ENCODE results near the gene ARHGAP12.

ARHGAP12 gene

GRCh38 chr10:31760674-31761081 is 168.0 kb downstream of the ARHGAP12 start (continued):
- TF ChIP-seq HIC1 (tag by site-specific recombination; IDR thresholded peaks at IDR 0.05) (no peak), ZNF529 (tag by site-specific recombination; IDR thresholded peaks at IDR 0.05; ENCODE audit: insufficient replicate concordance) (no peak), ZNF521 (tag by site-specific recombination; IDR thresholded peaks at IDR 0.05) (no peak), SP7 (tag by site-specific recombination; IDR thresholded peaks at IDR 0.05) (no peak), INSM2 (tag by site-specific recombination; IDR thresholded peaks at IDR 0.05) (no peak)

GRCh38 chr10:31759799-31760626 is 168.6 kb downstream of the ARHGAP12 start:
- no peaks in the 10 kb centered on the region for H3K9me3 ChIP-seq (ENCODE audit: control insufficient read depth, insufficient read depth, low read depth, low read length)
- 0 out of 2 replicates have a peak, but pooled peaks cover 4% of the 10 kb centered on the region for H3K4me1 ChIP-seq (ENCODE audit: control insufficient read depth, insufficient read depth, low read length)
- CTCF ChIA-PET = interaction anchor here (2.4 kb wide), 1 partner anchor 10 kb away, joined by 12 read pairs; no protein-coding TSS in a partner anchor
- no peaks in the 10 kb centered on the region for H3K36me3 ChIP-seq (ENCODE audit: control insufficient read depth in 2 of 2, insufficient read depth in 1 of 2, low read length in 2 of 2)
- H3K4me3 ChIP-seq (ENCODE audit: low read depth, low read length) = peak overlapping the region; percentile 53
- H3K27ac ChIP-seq (ENCODE audit: extremely low read depth, low read depth, low read length) = peak overlapping the region; percentile 78
- POLR2A ChIA-PET = interaction anchor here (0.7 to 1.0 kb wide), 3 partner anchors 133 to 728 kb away, joined by 3 to 4 read pairs (median 4); partner anchors contain the start of gene ZNF438
- TF ChIP-seq WT1 (tag by site-specific recombination; IDR thresholded peaks at IDR 0.05) = peak; percentile 21; the same call in 1 of the 2 replicates
- peak; percentile 35; the same call in 1 of the 2 replicates for TF ChIP-seq KLF1 (tag by site-specific recombination; IDR thresholded peaks at IDR 0.05)
- TF ChIP-seq ZNF76 (tag by site-specific recombination; IDR thresholded peaks at IDR 0.05; ENCODE audit: borderline replicate concordance, low read depth) = no peak
- TF ChIP-seq PRDM1 (tag by site-specific recombination; IDR thresholded peaks at IDR 0.05) = no peak
- no peak for TF ChIP-seq CTCF (tag by site-specific recombination; IDR thresholded peaks at IDR 0.05)
- TF ChIP-seq ZNF112 (tag by site-specific recombination; IDR thresholded peaks at IDR 0.05) = no peak
- no peak for TF ChIP-seq ZSCAN18 (tag by site-specific recombination; IDR thresholded peaks at IDR 0.05)
- no peak for TF ChIP-seq ZNF830 (tag by site-specific recombination; IDR thresholded peaks at IDR 0.05; ENCODE audit: low read depth)
- no peak for TF ChIP-seq YY2 (tag by site-specific recombination; IDR thresholded peaks at IDR 0.05)
- TF ChIP-seq ZSCAN30 (tag by site-specific recombination; IDR thresholded peaks at IDR 0.05) = peak; percentile 85
- TF ChIP-seq SP7 (tag by site-specific recombination; IDR thresholded peaks at IDR 0.05) = no peak
- TF ChIP-seq ZNF16 (tag by site-specific recombination; IDR thresholded peaks at IDR 0.05; ENCODE audit: low read depth) = no peak
- no peak for TF ChIP-seq ZNF184 (tag by site-specific recombination; IDR thresholded peaks at IDR 0.05)
- TF ChIP-seq ZNF629 (tag by site-specific recombination; IDR thresholded peaks at IDR 0.05) = no peak
- no peak for TF ChIP-seq ZNF530 (tag by site-specific recombination; IDR thresholded peaks at IDR 0.05; ENCODE audit: low read depth)
- TF ChIP-seq ZNF664 (tag by site-specific recombination; IDR thresholded peaks at IDR 0.05) = peak; percentile 69
- TF ChIP-seq ZNF623 (tag by site-specific recombination; IDR thresholded peaks at IDR 0.05) = no peak
- TF ChIP-seq ZNF37A (tag by site-specific recombination; IDR thresholded peaks at IDR 0.05) = no peak
- no peak for TF ChIP-seq ZNF768 (tag by site-specific recombination; IDR thresholded peaks at IDR 0.05)
- TF ChIP-seq ZBTB44 (tag by site-specific recombination; IDR thresholded peaks at IDR 0.05) = no peak
- no peak for TF ChIP-seq ZNF132 (tag by site-specific recombination; IDR thresholded peaks at IDR 0.05; ENCODE audit: borderline replicate concordance)
- TF ChIP-seq HOXC10 (CRISPR knock-in tag; IDR thresholded peaks at IDR 0.05) = no peak
